MV-4-11 (cell line): ENCODE results near the gene DDR2.

Experiments used
- DNase-seq: peaks from one replicate; lab custom pipeline; 2025; lab: John Stamatoyannopoulos, UW

Gene DDR2

DNA sequence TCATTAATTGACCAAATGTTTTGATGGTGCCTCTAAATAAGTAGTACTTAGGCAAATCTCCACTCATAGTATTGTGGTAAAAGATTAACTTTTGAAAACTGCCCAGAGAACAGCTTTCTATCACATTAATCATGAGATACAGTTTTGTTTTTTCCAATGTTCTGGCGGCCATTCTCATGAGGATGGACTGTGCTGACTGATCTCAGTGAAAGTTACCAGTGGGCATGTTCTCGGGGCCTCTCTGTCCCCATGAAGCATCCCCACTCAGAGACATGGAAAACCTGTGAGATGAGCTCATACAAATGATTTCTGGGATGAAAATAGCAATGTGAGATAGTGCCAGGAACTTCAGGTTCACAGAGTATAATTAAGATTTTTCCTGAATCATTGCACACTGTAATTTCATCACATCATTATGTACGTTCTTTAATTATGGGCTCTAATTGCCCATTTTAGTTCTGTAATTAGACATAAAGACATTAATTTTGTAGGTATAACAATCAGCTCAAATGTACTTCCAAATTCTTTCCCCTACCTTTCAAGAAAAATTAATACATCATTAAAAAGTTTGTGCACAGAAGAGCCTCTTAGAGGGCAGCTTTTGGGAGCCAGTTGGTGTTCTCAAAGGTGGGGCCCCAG, 40.5 kb downstream of the DDR2 start:
- DNase-seq, result no peak

DNA sequence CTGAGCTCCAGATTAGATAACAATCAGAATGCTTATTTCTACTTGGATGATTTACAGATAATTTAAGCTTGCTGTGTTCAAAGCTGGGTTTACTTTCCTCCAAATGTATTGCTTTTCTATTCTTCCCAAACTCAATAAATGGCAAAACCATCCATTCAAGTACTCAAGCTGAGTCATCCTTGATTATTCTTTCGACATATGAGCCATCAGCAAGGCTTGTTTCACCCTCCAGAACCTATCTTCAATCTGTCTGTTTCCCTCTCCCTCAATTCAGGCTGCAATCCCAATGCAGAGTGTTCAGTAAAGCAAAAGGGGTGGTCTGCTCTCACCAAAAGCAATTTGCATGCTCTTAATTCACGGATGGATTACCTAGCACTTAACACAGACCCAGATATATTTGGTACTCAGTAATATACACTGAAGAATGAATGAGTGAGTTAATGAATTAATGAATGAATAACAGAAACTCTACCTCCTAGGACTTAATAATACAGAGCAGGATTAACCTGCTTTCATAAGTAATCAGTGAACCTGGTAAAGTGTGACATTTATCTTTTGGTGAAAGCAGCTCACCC, 41.9 kb downstream of the DDR2 start:
- no peak for DNase-seq

DNA sequence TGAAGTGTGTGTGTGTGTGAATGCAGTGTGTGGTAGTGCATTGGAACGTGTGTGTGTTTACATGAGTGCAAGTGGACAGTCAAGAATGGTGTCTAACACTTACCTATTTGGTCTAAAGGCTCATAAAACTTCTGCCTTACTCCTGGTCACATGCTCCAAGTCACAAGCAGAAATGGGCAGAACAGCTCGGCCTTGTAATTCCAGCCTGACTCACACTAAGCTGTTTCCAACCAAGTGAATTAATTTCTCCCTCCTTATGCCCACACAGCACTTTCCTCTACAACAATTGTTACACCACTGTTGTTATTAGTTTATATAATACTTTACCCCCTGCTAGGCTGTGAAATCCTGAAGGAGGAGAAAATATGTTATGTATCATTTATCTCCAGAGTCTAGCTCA, 43.8 kb downstream of the DDR2 start:
- DNase-seq, result no peak

DNA sequence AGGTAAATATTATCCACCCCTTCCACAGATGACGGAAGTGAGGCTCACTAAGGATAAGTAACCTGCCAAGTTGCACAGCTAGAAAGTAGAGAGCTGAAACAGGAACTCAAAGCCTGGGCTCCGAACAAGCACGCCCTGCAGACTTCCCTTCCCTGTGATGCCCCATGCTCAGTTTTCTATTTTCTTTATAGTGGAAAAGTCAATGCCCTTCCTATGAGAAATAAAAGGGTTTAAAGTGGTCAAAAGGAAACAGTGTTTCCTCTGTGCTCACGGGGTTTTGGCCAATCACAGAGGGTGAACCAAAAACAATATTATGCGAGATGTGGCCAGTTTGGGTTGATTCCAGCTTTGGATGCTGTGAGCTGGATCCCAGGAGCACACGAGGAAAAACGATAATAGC, 44.5 kb downstream of the DDR2 start:
- no peak for DNase-seq

DNA sequence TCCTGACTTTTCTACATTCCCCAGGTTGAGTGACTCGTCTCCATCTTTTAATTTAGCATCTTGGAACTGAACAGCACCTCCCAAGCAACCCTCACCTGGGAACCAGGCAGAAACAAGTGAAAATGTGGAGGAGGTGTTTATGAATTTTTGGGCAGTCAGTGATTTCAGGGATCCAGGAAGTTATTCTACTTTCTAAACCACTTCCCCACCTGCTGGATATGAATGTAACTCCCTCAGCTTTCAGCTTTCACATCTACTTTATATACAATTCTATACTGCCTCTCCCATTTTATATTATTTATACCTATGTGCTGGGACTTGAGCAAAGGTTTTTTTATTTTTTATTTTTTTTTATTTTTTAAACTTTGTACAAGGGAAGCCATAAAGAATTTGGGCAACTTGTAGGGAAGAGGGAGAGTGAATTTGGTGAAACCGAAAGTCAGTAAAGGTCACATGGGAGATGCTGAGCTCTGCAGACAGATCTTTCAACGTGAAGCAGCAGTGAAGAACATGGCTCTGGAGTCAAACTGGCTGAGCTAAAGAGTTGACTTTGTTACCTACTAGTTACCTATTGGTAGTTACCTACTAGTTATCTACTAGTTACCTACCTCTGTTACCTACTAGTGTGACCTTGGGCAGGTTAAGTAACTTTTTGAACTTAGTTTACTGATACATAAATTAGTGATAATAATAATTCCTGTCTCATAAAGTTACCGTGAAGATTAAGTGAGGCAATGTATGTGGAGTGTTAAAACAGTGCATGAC, 45.5 kb downstream of the DDR2 start:
- DNase-seq, result no peak

DNA sequence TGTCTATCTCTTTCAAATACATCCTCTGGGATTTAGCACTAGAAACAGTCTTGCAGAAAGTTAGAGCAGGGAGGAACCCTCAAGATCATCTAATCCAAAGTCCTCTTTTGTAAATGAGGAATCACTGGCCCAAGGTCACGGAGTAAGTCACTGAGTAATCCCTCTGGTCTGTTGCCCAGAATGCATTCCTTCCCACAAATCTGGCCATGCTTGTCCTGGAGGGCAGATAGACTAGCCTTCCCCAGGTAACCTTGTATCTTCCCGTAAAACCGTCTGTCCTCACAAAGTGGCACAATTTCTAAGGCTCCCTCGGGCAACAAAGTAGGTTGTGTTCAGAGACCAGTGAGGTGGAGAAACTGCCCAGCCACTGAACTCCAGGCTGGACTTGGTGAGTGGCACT, 46.2 kb downstream of the DDR2 start:
- DNase-seq, result no peak

DNA sequence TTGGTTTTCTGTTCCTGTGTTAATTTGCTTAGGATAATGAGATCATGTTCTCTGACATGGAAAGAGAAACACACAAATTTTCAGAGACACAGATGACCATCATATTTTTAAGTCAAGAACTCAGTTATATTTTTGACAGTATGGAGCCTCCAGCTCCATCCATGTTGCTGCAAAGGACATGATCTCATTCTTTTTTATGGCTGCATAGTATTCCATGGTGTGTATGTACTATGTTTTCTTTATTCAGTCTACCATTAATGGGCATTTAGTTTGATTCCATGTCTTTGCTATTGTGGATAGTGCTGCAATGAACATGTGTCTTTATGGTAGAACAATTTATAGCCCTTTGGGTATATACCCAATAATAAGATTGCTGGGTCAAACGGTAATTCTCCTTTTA, 47.0 kb downstream of the DDR2 start:
- no peak for DNase-seq

DNA sequence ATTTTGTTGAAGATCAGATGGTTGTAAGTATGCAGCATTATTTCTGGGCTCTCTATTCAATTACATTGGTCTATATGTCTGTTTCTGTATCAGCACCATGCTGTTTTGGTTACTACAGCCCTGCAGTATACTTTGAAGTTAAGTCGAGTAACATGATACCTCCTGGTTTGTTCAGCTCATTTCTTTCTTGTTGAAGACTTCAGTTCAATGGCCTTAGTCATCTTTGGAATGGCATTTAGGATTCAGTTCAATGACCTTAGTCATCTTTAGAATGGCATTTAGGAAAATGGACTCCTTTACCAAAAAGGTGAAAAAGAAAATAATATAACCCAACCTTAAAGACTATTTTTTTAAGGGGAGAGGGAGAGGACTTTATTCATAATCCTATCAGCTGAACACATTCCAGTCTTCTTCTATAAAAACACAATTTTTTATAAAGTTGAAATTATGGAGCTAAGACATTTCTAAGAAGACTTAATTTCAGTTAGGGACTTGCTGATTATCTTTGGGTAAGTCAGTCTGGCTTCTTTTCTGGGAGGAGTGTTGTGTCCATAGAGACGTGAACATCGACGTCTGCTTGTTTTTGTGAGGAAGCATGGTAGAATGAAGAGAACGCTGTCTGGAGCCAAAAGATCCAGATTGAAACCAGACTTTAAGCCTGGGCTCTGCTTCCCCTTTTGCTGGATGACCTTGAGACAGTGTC, 48.3 kb downstream of the DDR2 start:
- peak; percentile 34 for DNase-seq

DNA sequence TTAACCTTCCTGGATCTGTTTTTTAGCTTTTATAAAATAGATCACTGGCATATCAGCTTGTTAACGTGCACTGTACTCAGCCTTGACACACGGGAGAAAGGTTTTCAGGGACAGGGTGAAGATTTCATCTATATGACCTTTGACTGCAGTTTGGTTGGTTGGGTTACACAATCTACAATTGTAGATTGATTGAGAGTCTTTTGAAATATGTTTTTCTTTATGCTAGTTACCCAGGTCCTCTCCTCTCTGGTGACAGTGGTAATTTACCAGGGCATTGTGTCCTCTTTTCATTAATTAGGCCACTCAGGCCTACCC, 48.8 kb downstream of the DDR2 start:
- no peak for DNase-seq

DNA sequence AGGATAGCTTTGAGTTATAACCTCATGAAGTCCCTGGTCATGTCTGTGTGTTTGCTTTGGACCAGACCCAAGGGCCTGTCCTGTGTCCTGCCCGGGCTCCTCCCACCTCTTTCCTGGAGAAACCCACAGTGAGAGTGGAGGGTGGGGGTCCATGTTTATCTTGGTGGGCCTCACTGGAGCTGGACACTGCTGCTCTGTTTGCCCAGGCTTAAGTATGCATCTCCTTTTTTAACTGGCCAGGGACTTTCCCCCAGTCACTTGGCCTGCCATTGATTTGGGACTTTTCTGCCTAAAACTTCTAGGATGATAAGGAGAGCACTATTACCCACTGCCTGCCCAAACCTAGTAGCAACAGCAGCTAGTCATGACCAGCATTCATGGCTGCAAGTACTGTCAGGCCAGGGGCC, 49.8 kb downstream of the DDR2 start:
- DNase-seq, result no peak

DNA sequence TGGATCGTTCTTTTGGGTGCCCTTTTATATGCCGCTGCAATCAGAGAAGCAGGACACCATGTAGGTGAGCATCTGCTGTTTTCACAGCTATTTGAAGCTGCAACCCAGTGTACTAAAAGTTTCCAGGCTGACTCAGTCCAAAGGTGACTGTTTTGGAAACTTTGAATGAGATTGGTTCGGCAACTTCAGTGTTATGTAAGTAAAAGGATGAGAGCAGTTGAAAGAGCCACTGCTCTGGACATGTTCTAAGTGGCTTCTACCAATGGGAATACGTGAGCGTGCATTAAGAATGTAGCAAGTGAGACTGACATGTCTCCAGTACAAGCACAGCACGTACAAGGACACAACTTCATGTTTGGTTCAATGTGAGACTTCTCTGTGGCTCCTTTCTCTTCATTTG, 55.6 kb downstream of the DDR2 start:
- no peak for DNase-seq

DNA sequence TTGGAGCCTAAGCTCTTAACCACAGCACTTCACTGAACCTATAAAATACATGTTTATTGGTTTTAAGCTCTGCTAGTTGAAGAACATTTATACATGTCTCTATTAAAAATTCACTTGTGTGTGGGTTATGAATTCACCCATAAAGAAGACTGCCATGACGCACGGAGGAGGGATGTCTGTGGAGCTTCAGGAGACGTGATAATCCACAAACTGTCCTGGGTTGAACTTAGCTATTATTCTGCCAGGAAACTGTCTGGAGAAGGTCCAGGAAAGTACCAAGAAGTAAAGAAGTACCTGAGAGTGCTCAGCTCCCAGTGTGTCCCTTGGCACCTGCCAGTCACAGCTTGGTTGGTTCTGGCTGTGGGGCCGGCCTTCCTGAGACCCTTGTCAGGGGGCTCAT, 56.3 kb downstream of the DDR2 start:
- DNase-seq, result no peak

DNA sequence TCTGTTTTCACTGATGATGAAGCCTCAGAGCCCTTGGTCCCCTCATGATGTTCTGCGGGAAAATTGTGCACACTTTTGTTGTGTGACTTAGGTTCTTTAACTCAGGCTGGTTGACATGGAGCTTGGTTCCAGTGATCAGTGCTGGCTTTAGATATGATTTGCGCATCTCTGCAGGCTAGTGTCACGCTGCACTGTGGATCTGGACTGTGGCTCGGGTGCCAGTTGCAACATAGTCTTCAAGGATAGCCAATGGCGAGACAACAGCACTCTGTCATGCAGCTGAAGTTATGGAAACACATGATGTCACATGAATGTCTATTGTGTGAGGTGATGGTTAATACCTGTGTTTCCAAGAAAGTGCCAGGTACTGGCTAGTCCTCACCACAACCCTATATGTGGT, 56.7 kb downstream of the DDR2 start:
- no peak for DNase-seq

DNA sequence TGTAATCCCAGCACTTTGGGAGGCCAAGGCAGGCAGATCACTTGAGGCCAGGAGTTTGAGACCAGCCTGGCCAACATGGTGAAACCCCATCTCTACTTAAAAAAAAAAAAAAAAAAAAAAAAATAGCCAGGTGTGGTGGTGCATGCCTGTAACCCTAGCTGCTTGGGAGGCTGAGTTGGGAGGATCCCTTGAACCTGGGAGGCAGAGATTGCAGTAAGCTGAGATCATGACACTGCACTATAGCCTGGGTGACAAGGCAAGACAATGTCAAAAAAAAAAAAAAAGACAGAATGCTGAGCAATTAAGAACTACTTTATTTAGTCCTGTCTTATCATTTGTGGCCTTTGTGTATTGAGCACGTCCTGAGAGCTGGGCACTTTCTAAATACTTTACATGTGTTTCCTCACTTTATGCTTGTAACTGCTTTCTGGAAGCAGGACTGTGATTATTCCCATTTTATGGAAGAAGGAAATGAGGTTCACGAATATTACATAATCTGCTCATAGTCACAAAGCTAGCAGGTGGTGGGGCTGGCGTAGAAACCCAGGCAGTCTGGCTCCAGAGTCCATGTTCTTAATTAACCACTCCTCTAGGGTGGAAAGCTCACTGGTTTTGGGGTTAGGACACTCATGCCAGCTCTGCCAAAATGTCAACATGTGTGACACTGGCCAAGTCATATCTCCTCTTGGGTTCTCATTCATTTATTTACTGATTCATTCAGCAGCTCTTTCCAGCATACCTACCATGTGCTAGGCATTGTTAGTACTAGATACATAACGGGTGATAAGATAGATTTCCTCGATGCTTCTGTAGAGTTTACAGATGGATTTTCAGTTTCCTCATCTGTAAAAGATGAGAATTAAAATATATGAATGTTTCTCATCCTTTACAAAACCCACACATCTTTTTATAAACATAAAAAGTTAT, 57.7 kb downstream of the DDR2 start:
- DNase-seq, result no peak

DNA sequence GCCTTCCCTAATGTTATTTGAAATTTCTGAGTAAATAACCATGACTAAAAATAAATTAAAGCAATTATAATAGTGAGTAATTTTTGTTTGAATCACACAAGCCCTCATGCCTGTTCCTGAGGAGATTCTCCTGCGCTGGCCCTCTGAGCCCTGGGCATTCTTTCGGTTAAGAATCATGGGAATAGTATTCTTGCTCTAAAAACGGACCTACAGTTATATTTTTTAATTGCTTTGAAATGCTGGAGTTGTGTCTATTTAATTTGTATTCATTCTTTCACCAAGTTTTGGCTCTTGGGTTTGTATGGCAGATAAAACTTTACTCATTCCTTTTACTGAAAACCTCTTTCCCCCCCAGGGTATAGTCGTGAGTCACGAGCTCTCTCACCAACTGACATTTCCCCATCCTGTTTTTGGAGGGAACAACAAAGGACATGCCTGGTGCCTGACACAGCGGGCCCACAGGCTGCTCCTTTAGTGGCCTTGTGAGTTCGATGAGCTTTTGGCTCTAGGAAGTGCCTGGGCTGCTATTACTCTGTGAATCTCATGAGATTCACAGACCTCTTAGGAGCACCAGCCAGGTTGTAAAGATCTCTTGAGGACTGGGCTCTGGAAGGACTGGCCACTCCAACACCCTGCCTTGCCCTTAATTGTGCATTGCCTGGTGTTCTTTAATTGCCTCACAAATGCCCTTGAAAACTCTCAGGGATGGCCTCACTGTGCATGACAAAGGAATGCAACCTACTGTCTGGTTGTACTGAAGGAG, 58.6 kb downstream of the DDR2 start:
- DNase-seq, result peak; percentile 52

DNA sequence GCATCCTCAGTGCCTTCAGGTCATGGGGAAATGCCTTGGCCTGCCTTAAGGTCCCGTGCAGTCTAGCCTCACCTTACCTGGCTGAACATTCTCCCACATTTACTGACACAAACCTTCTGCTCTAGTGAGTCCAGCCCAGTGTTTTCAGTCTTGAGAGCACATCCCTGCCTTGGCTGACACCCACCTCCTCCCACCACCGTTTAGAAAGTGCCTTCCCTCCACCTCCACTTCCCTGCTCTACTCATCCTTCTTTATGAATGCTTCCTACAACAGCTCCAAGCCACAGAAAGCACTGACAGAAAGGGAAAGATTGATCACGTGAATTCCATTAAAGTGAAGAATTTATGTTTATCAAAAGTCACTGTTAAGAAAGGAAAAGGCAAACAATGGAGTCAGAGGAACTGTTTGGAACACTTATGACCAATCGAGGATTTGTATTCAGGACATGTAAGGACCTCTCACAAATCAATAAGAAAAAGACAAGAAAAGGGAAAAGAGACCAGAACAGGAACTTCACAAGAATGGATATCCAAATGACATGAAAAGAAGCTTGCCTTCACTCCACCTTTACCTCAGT, 59.8 kb downstream of the DDR2 start:
- no peak for DNase-seq

DNA sequence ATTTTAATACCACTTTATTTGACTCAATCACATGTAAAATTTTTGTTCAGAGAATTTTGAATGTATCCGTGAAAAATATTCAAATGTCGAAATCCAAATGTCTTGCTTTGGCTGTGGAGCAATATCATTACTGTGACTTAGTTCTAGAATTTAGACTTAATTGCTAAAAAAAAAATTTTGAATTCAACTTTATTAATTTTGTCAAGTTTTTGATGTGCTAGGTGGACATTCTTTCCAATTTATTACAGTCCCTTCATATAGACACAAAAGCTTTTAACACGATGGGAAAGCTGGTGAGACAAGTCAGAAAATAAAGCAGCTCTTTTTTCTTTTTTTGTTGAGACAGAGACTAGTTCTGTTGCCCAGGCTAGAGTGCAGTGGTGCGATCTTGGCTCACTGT, 62.6 kb downstream of the DDR2 start:
- DNase-seq, result no peak

DNA sequence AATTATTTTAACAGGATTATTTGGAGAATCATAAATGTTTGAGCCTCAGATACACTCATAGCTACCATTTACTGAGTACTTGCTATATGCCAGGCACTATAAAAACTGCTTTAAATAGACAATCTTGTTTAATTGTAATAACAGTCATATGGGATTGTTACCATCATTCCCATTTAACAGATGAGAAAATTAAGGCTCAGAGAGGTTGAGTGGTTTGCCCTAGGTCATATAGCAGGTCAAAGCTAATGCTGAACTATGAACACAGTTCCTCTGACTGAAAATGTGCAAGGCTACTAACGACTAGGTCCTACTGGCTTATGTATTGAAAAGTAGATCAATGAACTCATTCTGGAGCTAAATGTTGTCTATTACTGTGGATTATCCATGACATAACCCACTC, 63.4 kb downstream of the DDR2 start:
- DNase-seq, result no peak

DNA sequence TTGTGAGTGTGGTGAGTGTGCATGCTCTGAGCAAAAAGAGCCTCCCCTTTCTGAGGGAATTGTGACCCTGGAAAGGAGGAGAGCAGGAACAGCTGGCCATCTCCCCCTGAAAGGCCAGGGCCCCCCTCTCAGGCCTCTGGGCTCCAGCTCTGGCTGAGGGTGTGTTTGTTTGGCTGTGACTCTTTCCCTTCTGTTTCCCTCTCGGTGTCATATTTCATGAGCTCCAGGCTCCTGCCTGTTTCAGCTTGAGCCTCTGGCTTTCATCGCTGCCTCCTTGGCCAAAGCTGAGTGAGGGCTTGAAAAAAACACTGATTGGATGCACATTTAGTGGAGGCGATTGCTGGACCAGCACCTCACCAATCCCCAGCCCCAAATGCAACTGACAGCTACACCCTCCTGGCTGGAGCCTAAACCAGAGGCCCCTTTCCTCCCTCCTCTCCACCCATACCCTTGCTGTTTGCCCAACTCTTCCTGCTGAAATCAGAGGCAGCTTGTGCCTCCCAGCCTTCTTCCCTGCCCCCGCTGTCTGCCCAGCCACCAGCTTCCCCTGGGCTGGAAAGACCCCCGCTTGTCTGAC, 64.1 kb downstream of the DDR2 start:
- no peak for DNase-seq

DNA sequence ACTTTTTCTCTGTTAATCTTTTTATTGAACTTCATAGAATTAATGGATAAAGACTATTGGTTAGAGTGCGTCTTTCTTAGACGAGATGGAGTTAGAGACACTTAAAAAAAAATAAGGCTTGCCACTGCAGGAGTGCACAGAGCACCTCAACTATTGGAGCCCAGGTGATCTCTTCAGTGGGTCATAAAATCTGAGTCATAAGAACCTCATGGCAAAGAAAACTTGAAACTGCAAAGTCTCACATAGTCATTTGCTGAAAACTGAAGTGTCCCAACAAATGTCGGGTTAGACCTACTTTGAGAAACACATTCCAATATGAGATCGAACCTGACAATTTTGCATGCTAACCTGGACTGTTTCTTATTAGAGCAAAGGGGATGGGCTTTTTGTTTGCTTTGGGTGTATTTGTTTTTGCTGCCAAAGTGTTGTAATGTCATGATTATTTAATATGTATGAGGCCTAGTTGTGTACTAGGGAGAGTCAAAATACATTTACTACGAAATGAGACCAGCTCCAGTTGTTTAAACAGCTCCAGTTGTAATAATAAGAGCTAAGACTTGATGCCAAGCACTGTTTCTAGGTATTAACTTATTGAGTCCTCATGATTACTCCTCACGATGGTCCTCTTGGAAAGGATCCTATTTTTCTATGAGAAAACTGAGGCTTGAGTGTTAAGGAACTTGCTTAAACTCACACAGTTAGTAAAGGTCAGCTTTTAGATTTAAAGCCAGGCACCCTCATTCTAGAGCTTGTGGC, 65.1 kb downstream of the DDR2 start:
- no peak for DNase-seq
